Amniotic stem cell (primary cell): ENCODE data around the gene ZNF90.
"Not testable (repeated sequence)": the region's sequence is repeated elsewhere in the genome, so short reads cannot be mapped to it uniquely, and the experiment has no call there.

Experiments used
- DNase-seq: peaks from one replicate; lab custom pipeline; 2025; lab: John Stamatoyannopoulos, UW

ZNF90 gene

DNA sequence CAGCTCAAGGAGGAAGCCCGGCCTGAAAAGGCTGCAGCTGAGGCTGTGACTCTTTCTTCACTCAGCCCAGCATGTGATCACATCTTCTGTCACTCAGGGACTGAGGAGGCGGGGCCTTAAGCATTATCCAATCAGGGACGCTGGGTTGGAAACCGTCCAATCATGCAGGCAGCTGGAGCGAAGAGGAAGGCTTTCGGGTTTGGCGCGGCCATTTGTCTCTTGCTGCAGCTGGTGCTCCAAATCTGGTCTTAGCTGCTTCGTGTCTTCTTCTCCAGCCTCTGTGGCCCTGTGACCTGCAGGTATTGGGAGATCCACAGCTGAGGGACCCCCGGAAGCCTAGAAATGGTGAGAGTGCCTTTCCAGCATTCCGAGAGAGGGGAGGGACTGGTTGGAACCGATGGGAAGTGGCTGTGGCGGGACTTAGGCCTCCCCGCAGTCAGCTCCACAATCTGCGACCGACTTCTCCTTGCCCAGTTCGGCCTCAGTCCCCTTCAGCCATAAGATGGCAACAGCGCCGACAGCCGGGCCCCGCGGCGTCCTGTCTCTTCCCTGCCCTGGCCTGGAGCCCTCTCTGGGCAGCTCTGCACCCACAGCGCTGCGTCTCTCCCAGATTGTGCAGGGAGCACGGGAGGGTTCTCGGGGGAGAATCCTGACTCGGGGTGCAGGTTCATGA, at the start of gene ZNF90:
Gene ZNF90, plus strand, starts transcription at position 210 of the 673 bp plus-strand sequence. Its CDS starts 133 bp downstream, at position 343.
- peak; percentile 86 for DNase-seq

DNA sequence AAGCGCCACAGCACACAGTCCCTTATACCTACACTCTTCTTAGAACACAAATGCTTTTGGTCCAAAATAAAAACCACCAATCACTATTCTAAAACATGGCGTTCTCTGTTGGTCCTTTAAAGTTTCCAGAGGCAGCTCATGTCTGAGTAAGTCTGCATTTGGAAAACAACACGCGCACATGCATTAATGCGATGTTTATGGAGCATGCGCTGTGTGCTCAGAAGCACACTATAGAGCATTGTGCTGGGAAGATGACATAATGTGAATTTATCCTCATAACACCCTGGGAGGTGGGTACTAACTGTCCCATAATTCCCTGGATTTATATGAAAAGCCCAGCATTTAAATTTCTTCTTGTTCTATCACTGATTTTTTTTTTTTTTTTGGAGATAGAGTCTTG, 49.2 kb upstream of the ZNF90 start:
- DNase-seq: no peak

DNA sequence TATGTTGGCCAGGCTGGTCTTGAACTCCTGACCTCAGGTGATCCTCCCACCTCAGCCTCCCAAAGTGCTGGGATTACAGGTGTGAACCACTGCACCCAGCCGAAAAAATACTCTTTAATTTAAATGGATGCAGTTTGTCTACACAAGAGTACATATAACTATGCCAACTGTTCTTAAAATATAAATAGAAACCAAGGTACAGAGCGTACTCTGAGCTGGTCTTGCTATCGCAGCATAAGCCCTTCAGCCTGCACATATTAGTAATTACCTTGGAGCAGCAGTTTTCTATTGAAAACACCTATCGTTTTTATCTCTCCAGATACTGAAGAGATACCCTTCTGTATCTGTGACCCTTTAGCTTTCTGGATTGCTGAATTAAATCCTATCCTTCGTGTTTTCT, 41.9 kb upstream of the ZNF90 start:
- no peak for DNase-seq

DNA sequence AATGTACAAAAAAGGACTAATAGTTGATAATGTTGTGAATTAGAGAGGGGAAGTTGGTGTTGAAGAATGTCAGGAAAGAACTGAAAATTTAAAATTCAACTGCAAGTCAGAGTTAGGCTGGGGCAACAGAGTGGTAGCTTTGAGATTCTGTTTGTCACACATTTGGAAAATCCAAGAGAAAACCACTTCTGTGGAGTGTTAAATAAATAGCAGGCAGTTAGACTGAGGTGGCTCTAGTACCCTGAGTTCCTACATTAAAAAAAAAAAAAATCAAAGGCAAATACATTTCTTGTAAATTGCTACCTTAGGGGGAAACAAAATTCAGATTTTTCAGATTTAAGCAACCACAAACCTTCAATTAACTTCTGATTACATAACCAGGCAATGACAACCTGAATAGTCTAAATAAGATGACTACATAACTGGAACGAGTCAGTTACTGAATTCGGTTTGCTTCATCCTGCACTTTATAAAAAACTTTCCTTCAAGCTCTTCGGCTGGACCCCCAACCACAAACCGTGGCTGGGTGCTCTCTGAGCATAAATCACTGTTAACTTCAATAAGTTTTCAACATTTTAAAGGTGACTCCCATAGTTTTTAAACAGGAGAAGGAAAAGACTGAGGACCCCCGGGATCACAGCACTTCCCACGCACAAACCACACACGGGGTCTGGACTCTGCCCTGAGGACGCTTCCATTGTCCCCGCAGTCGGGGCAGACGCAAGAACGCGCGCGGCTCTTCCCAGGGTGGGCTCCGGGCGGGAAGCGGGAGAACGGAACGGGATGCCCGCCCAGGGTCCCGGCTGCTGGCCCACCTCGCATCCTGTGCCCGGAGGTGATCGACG, 39.2 kb upstream of the ZNF90 start:
- no peak for DNase-seq

DNA sequence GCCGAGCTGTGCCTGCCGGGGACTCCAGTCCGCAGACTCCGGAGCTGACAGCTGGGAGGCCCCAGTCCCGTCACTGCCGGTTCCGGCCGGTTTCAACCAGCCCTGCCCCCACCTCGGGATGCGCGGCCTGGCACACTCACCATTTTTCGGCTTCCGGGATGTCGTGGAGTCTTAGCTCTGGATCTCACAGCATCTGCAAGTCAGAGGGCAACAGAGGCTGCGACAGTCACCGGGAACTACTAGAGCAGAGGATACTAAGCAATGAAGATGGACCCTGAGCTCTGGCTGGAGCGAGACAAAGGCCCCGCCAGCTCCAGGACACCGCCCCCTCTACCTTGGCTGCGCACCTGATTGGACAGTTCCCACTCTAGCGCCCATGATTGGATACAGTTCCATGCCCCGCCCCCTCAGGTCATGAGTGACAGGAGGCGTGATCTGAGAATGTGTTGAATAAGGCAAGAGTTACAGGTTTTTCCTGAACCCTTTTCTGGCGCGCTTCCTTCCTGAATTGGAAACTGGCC, 38.5 kb upstream of the ZNF90 start, which contains the start of gene ZNF682:
Gene ZNF682, minus strand, starts transcription at position 303 of the 521 bp plus-strand sequence. Its CDS starts 160 bp downstream, at position 143.
- DNase-seq: peak; percentile 92

DNA sequence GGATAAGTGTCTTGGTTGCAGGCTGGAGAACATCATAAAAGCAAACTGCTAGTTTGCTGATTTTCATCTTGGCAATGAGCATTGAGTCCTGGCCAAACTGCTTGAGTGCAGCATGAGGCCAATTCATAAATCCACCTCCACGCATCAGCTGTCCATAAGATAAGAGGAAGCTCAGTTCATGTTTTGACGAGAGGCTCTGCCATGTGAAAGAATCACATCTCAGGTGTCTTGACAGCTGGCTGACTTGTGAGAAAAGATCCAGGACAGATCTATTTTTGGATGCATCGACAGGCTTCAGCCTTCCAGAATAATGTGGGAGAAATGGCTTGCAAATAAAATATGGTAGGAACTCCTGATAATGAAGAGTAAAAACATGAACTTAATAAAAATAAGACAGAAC, 33.1 kb upstream of the ZNF90 start:
- DNase-seq: no peak

DNA sequence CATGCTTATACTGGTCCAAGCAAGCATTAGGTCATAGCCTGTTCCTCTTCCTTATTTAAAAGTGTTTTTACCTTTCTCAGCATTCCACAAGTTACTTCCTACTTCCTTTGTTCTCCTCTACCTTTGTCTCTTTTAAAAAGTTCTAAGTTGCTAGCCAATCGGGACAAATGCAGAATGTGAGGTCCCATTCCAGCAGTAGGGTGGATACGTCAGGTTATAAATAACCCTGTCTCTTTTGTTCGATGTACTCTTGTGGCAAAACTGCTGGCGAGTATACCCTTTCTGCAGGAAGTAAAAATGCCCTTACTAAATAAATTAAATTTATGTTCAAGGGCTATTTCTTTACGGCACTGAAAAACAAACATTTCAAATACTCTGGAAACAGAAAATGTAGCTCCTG, 32.1 kb upstream of the ZNF90 start:
- not testable (repeated sequence) for DNase-seq

DNA sequence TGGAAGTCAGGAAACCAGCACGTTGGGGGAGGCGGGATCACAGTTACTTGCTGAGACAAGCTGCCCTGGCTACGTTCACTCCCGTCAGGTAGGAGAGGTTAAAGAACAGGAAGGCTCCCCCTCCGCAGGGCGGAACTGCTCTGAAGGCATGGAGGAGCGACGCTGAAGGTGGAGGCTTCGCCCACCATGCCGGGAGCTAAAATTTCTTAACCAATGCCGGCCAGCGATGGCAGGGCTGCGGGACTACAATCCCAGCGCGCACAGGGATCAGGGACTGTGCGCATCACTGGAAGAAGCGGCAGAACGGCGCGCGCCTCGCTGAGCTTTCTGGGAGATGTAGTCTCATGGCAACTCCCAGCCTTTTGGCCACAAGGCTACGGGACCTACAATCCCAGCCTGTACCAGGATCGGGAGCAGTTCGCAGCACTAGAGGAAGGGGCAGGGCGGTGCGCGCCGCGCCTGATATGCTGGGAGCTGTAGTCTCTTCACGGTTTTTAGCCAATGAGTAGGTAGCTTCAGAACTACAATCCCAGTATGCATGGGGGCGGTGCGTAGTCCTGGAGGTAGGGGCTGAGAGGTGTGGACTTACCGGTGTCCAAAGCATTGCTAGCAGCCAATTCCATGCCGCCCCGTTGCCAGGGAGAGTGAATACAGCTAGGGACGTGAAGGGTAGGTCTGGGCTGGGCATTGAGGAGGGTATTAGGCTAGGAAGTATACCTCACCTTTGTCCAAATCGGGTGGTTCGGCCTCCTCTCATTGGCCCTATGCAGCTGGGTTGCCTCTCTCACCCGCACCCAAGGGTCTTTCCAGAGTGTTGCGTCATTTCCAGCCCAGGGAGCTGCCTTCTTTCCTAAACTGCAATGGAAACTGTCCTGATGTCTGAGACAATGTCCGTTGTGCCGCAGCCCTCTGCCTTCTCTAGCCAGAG, 25.7 kb upstream of the ZNF90 start:
- peak; percentile 86 for DNase-seq

DNA sequence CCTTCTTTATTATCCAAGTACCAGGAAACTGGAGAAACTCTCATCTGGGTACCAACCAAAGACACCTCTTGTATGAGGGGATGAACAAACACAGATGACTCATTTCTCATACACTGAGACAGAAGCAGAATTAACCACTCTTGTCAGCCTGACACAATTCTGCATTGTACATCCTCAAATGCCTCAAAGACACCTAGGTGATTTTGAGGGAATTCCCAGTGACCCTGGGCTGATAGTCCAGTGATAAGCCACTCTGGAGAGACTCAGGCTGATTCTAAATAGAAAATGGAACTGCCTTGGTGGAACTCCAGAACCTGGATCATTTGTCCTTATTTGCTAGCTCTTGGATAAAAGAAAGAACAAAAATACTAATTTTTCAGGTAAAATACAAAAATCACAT, 19.1 kb upstream of the ZNF90 start:
- DNase-seq: not testable (repeated sequence)

DNA sequence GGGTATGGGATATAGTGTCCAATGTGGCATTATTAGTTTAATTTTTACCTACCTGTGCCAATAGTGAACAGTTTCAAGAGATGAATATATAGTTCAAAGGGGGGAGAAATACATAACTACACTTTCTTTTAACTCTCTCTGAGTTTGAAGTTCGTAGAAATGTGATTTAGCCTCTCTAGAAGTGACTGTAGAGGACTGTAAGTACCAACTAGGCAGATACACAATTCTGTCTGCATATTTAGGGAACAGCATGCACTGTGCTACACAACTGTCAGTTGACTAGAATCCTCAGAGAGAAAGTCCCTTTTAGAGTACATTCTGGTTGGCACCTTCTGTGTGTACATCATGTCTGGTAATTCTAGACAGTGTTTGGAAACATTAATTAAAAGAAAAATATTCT, 17.5 kb upstream of the ZNF90 start:
- DNase-seq: no peak

DNA sequence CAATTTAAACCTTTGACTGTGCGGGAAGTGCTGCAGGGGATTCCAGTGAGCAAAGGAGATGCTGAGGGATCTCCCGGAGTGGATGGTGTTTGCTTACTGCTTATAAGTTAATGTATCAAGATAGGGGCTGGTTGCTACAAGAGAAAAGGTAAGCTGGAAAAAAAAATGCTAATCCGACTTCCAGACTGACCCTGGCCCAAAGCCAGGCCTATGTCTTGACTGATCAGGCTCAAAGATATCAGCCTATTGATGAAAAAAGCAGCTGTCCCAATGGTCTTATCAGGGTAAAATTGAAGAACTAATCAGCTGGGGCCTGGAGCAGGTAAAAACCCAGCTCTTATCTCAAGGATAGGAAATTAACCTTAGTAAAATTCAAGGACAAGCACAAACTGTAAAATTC, 10.9 kb upstream of the ZNF90 start:
- DNase-seq: no peak

DNA sequence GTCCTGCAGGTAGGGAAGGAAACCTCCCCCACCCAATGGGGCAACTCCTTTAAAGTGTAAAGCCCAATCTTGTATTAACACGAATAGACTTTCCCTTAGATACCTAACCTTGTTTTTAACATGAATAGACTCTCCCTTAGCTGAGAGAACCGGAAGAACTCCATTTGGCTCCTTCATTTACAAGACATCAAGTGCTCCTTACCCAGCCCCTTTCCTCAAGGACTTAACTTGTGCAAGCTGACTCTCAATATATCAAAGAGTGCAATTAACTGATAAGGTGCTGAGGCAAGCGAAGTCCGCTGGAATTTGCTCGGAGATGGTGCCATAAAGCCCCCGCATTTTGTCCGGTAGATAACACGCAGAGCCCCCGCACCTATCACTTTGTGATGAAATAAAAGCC, 9.9 kb upstream of the ZNF90 start:
- DNase-seq: no peak

DNA sequence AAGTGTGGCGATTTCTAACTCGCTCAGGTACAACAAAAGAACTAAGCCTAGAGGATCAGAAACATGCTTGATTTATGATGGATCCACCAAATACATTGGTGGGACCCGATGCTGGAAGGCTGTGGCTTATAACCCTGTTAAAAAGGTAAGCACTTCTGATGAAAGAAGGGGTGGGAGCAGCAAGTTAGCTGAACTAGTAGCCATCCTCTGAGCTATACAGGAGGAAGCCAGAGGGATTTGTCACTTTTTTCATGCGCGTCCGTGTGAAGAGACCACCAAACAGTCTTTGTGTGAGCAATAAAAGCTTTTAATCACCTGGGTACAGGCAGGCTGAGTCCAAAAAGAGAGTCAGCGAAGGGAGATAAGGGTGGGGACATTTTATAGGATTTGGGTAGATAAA, 9.2 kb upstream of the ZNF90 start:
- DNase-seq: not testable (repeated sequence)

DNA sequence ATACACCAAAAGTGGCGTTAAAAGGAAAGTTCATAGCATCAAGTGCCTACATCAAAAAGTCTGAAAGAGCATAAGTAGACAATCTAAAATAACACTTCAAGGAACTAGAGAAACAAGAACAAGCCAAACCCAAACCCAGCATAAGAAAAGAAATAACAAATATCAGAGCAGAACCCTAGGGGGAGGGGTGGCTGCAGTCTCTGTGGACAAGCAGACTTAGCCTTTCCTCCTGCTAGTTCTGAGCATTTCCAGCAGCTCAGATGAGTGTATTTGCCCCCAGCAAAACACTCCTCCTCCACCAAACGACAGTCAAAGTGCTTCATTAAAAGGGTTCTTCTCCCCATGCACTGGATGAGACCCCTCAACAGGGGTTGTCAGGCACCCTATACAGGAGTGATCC, 7.1 kb upstream of the ZNF90 start:
- DNase-seq: no peak

DNA sequence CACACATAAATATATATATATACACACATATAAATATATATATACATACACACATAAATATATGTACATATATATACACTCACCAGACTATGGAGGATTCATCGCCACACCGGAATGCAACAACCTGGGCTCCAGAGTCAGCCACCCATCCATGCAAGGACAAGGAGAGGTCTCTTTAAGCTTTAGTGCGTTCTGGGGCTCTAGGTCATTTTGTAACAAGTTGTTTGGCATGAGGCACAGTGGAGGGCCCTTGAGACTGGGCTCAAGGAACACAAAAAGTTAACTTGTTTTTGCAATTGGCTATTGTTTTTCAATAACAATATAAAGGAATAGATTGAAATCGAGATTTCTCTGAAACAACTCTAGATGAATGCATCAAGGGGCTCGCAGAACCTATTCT, 4.9 kb upstream of the ZNF90 start:
- DNase-seq: no peak

DNA sequence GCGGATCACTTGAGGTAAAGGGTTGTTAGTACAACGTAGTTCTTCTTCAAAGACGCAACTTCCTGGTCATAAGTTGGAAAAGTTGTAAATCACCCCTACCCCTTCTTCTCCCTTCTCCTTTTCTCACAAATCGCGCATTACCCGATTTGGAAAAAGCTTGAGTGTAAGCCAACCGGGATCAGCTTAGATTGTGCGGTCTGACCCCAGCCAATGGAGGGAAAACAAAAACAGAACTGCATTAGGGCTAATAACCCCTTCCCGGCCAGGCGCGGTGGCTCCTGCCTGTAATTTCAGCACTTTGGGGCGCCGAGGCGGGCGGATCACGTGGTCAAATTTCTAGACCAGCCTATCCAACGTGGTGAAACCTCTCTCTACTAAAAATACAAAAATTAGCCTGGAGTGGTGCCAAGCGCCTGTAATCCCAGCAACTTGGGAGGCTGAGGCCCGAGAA, 806 bp downstream of the ZNF90 start:
- DNase-seq: no peak

DNA sequence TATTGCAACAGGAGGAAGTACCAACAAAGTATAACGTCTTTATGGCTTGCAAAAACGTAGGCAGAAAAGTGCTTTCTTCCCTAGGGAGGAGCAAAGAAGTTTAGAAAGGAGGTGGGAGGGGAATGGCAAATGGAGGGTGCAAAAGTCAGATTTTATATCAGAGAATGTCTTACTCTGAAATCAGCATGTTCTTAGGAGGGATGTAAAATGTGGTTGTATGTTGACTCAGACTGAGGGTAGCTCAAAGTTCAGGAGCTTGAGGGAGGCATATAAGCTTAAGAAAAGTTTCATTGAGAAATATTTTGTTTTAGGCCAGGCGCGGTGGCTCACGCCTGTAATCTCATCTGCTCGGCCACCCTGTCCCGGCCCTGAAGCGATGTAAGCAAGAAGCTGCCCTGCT, 1.7 kb downstream of the ZNF90 start:
- DNase-seq: no peak

DNA sequence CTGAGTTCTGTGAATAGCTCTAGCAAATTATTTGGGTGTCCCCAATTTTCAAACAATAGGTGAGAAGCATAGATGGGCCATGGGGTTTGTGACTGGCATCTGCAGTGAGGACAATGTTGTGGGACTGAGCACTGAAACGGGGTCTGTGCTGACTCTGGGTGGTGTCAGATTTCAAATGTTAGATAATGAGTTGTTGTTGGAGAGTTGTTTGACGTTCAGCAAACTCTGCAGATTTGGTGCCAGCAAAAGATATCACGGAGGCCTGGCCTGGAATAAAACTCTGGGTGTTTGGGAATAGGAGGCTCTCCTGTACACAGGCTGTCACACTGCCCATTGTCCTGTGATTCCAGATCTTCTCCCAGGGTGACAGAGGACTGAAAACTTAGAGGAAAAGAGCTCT, 2.9 kb downstream of the ZNF90 start:
- no peak for DNase-seq

DNA sequence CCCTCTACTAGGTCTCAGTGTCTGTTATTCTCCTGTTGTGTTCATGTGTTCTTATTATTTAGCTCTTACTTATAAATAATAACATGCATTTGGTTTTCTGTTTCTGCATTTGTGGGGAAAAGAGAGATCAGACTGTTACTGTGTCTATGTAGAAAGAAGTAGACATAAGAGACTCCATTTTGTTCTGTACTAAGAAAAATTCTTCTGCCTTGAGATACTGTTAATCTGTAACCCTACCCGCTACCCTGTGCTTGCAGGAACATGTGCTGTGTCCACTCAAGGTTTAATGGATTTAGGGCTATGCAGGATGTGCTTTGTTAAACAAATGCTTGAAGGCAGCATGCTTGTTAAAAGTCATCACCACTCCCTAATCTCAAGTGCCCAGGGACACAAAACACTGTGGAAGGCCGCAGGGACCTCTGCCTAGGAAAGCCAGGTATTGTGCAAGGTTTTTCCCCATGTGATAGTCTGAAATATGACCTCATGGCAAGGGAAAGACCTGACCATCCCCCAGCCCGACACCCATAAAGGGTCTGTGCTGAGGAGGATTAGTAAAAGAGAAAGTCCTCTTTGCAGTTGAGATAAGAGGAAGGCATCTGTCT, 4.5 kb downstream of the ZNF90 start:
- DNase-seq: not testable (repeated sequence)

DNA sequence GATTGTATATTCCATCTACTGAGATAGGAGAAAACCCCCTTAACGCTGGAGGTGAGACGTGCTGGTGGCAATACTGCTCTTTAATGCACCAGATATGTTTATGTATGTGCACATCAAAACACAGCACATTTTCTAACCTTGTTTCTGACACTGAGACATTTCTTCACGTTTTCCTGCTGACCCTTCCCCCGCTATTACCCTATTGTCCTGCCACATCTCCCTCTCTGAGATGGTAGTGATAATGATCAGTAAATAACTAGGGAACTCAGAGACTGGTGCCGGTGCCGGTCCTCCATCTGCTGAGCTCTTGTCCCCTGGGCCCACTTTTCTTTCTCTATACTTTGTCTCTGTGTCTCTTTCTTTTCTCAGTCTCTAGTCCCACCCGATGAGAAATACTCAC, 5.1 kb downstream of the ZNF90 start:
- not testable (repeated sequence) for DNase-seq

DNA sequence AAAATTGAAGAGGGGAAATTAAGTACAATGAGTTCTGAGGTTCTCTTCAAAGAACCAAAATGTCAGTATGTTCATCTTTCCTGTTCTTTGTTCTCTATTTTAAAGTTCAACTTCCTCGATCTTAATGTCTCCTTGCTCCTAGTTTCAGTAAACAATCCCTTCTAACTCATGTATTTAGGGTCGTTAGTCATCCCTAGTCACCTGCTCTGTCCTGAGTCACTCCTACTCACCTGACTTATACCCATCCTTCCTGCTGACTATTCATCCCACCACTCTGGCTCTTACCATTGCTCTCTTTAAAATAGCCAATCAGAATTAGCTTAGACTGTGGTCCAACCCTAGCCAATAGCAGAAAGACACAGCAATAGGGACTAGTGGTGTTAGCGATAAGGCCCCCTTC, 24.3 kb downstream of the ZNF90 start:
- DNase-seq: no peak
